Measurements from ENCODE around the gene MED13L.
A peak's percentile ranks its signal among the peaks of the same experiment; 100 is the strongest.

The MED13L gene

DNA sequence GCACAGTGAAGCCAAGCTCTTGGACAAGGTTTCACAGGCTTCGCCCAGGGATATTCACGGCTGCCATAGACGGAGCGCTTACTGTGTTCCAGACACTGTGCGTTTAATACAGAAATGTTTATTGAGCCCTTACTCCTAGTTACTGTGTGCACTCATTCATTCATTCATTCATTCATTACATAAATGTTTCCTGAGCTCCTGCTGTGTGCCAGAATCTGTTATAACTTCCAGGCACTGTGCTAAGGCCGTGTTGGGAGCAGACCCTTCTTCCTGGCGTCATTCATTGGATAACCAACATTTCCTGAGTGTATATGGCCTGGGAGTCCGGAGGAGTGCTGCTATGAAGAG, 760 bp upstream of the MED13L start:
- no peaks in the 10 kb centered on the region for H3K27me3 ChIP-seq (ENCODE audit: insufficient read depth, low read length, poor library complexity)
- no peak for DNase-seq
- H3K27ac ChIP-seq (ENCODE audit: low read length): peak overlapping the region; percentile 71
- peaks cover 30% of the 10 kb centered on the region; the same call in 1 of the 2 replicates for H4K20me1 ChIP-seq (ENCODE audit: insufficient read depth, low read length)
- TF ChIP-seq EZH2 (IDR thresholded peaks at IDR 0.05; ENCODE audit: borderline replicate concordance, low read depth, low read length, severe bottlenecking): no peak
- TF ChIP-seq, protein P1, sequence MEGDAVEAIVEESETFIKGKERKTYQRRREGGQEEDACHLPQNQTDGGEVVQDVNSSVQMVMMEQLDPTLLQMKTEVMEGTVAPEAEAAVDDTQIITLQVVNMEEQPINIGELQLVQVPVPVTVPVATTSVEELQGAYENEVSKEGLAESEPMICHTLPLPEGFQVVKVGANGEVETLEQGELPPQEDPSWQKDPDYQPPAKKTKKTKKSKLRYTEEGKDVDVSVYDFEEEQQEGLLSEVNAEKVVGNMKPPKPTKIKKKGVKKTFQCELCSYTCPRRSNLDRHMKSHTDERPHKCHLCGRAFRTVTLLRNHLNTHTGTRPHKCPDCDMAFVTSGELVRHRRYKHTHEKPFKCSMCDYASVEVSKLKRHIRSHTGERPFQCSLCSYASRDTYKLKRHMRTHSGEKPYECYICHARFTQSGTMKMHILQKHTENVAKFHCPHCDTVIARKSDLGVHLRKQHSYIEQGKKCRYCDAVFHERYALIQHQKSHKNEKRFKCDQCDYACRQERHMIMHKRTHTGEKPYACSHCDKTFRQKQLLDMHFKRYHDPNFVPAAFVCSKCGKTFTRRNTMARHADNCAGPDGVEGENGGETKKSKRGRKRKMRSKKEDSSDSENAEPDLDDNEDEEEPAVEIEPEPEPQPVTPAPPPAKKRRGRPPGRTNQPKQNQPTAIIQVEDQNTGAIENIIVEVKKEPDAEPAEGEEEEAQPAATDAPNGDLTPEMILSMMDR (IDR thresholded peaks at IDR 0.05; ENCODE audit: borderline replicate concordance, extremely low read depth, low read length, poor library complexity, severe bottlenecking): no peak
- H3K4me2 ChIP-seq (ENCODE audit: insufficient read depth, low read length): peak overlapping the region; percentile 71
- peaks cover 38% of the 10 kb centered on the region for H3K79me2 ChIP-seq (ENCODE audit: insufficient read depth, low read length)
- peak overlapping the region; percentile 81 for H3K9ac ChIP-seq (ENCODE audit: low read depth, low read length)
- H3K4me1 ChIP-seq (ENCODE audit: insufficient read depth, low read length): peaks cover 53% of the 10 kb centered on the region
- no peak for ATAC-seq (ENCODE audit: insufficient read depth, low read depth)
- no peaks in the 10 kb centered on the region; the same call in 1 of the 2 replicates for H3K36me3 ChIP-seq (ENCODE audit: insufficient read depth, low read length)
- H3K4me3 ChIP-seq (ENCODE audit: low read depth in 1 of 2, low read length in 2 of 2): peak overlapping the region in 1 of 2 experiments; percentile 55; a peak in 3 of 4 replicates
- no peaks in the 10 kb centered on the region for H3K9me3 ChIP-seq (ENCODE audit: insufficient read depth, low read length, severe bottlenecking)
- peak overlapping the region; percentile 80 for H2AFZ ChIP-seq (ENCODE audit: low read depth, low read length)

DNA sequence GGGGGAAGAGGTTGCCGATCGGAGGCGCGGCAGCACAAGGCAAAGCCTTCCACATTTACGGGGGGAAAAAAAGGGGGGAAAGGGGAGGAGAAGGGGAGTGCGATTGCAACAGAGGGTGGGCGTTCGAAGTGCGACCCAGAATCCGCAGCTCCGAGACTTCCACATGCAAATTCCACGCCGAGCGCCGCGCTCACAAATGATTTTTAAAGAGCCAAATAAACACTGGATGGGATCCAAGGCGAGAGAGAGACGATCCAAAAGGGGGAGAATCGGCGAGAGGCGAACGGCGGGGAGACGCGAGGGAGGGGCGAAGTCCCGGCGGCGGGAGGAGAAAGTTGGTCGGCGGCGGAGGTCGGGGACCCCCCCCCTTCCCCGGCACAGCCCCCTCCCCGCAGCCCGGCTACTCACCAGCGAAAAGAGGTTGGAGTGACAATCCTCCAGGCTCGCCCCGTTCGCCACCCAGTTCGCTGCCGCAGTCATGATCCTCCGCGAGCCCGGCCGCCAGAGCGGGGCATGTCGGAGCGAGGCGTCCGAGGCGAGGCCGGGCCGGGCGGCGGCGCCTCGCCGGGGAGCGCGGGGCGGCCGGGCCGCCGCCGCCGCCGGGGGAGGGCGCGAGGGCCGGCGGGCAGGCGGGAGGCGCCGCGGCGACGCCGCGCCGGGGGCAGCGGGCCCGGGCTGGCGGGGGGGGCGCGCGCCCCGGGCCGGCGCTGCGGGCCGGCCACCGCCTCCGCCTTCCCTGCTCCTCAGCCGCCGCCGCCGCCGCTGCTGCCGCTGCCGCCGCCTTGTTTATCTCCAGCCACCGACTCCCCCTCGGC, 634 bp downstream of the MED13L start:
- Histone ChIP-seq H3K4me2 (ENCODE audit: insufficient read depth, low read length) (peak overlapping the region; percentile 78), H3K9me3 (ENCODE audit: insufficient read depth, low read length, severe bottlenecking) (no peaks in the 10 kb centered on the region), H3K4me1 (ENCODE audit: insufficient read depth, low read length) (peaks cover 52% of the 10 kb centered on the region), H3K9ac (ENCODE audit: low read depth, low read length) (peak overlapping the region; percentile 81), H3K36me3 (ENCODE audit: insufficient read depth, low read length) (no peaks in the 10 kb centered on the region; the same call in 1 of the 2 replicates), H3K27me3 (ENCODE audit: insufficient read depth, low read length, poor library complexity) (no peaks in the 10 kb centered on the region), H3K27ac (ENCODE audit: low read length) (peak overlapping the region; percentile 93), H4K20me1 (ENCODE audit: insufficient read depth, low read length) (peaks cover 43% of the 10 kb centered on the region; the same call in 1 of the 2 replicates), H3K4me3 (ENCODE audit: low read depth in 1 of 2, low read length in 2 of 2) (peak overlapping the region; percentile 84 to 85), H3K79me2 (ENCODE audit: insufficient read depth, low read length) (peaks cover 52% of the 10 kb centered on the region), H2AFZ (ENCODE audit: low read depth, low read length) (peak overlapping the region; percentile 75)
- no peak for TF ChIP-seq EZH2 (IDR thresholded peaks at IDR 0.05; ENCODE audit: borderline replicate concordance, low read depth, low read length, severe bottlenecking)
- TF ChIP-seq, protein P1 (IDR thresholded peaks at IDR 0.05; ENCODE audit: borderline replicate concordance, extremely low read depth, low read length, poor library complexity, severe bottlenecking): no peak
- ATAC-seq (ENCODE audit: insufficient read depth, low read depth) (peak; percentile 47), DNase-seq (peak; percentile 73)

DNA sequence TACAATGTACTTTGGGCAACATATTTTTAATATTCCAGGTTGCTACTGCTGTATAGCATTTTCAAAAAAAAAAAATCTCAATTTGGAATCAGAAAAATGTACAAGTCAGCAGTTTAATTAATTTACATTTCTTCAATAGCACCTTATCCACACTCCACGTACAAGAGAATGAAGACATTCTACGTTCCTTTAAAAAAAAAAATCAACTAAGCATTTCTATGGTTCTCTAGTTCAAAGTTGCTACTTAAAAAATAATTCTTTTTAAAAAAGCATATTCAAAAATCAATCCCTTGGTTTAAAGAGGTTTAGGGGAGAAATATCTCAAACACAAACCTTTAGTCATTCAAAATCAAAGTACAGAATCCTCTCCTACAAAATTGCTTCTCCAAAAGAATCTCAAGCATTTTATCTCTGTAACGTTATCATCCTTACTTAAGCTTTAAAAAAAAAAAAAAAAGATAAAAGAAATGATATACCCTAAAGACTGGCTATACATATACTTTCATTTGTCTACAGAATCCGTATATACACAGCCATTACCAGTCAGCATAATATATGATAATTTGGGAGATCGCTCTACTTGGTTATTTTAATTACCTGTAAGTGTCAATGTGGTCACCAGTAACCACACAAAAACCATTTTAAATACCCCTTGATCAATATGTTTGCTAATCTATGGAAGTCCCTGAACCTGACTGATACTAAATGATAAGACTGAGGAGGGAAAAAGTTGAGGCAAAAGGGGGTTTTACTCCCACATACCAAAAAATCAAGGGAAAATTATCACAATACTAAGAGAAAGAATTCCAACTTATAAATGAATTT, 2.7 kb downstream of the MED13L start:
- no peak for TF ChIP-seq EZH2 (IDR thresholded peaks at IDR 0.05; ENCODE audit: borderline replicate concordance, low read depth, low read length, severe bottlenecking)
- TF ChIP-seq, protein P1 (IDR thresholded peaks at IDR 0.05; ENCODE audit: borderline replicate concordance, extremely low read depth, low read length, poor library complexity, severe bottlenecking): no peak
- peaks cover 57% of the 10 kb centered on the region for H4K20me1 ChIP-seq (ENCODE audit: insufficient read depth, low read length)
- no peak overlapping the region for H3K27ac ChIP-seq (ENCODE audit: low read length)
- no peaks in the 10 kb centered on the region; the same call in 1 of the 2 replicates for H3K36me3 ChIP-seq (ENCODE audit: insufficient read depth, low read length)
- ATAC-seq (ENCODE audit: insufficient read depth, low read depth): no peak
- H3K4me2 ChIP-seq (ENCODE audit: insufficient read depth, low read length): peak overlapping the region; percentile 78
- no peak for DNase-seq
- H2AFZ ChIP-seq (ENCODE audit: low read depth, low read length): no peak overlapping the region
- peaks cover 73% of the 10 kb centered on the region for H3K79me2 ChIP-seq (ENCODE audit: insufficient read depth, low read length)
- no peaks in the 10 kb centered on the region for H3K9me3 ChIP-seq (ENCODE audit: insufficient read depth, low read length, severe bottlenecking)
- H3K4me1 ChIP-seq (ENCODE audit: insufficient read depth, low read length): peaks cover 58% of the 10 kb centered on the region
- peak overlapping the region; percentile 81 for H3K9ac ChIP-seq (ENCODE audit: low read depth, low read length)
- H3K27me3 ChIP-seq (ENCODE audit: insufficient read depth, low read length, poor library complexity): no peaks in the 10 kb centered on the region
- H3K4me3 ChIP-seq (ENCODE audit: low read depth in 1 of 2, low read length in 2 of 2): peak overlapping the region; percentile 84 to 85

Measured in DND-41 (cell line).